K562 (cell line): Measurements from ENCODE around the gene LOXL3. TPM values are rescaled to one million over a fixed set of nuclear protein-coding genes. Genes with fewer than 3 reads are reported as not detected.

Experiments
- ATAC-seq: fragments of 200-7000 bp; cut with Tn5 transposase; 3 replicates; pipeline ENCODE4 v1.9.1; 2020; ENCODE audit warnings: moderate library complexity
- BruUV-seq: library from RNA; stranded (reverse); fragments of 400-500 nt; replicated peaks from 2 replicates; lab custom pipeline; 2021; lab: Mats Ljungman, UMichigan
- CTCF ChIA-PET: fragments of 300-600 bp; formaldehyde crosslinking; extraction: SDS; loops from one replicate; lab custom pipeline; 2021; ENCODE audit warnings: low intra/inter-chr PET ratio; lab: Yijun Ruan, JAX
- POLR2A ChIA-PET: fragments of 300-600, 350-650 bp; sonication (Branson Sonifier 250); formaldehyde crosslinking; extraction: SDS; loops from one replicate; lab custom pipeline; 2021; ENCODE audit warnings: antibody characterized with exemption, inconsistent platforms; lab: Yijun Ruan, JAX
- DNase-seq, 4 experiments: peaks; one replicate each; pipeline versions ENCODE4 v3.0.0 to v3.0.0-alpha.2; 2011 to 2018; ENCODE audit warnings: low spot score in 3 of 4, mixed read lengths in 3 of 4; ENCODE audit errors: extremely low read depth in 1 of 4
- FAIRE-seq: peaks from 2 replicates; lab custom pipeline; 2011; peaks lifted over from hg19 to GRCh38; lab: Jason Lieb, UNC
- H2AFZ ChIP-seq: 2 replicates; pipeline ENCODE4 v1.6.0; 2011; ENCODE audit warnings: low read depth, low read length, control low read depth, inconsistent platforms
- H3K27ac ChIP-seq: fragments of 200-600 bp; 3 replicates; pipeline ENCODE4 v1.8.0; 2011; ENCODE audit warnings: low read depth, mild to moderate bottlenecking, control low read depth, inconsistent platforms, low read length, moderate library complexity, mixed read lengths; ENCODE audit errors: extremely low read depth
- H3K27me3 ChIP-seq, 2 experiments: fragments of 300-600 bp in 1 of 2; 2 replicates in 1 of 2; 3 replicates in 1 of 2; pipeline versions ENCODE4 v1.6.0 to v1.8.0; 2011; ENCODE audit warnings: inconsistent platforms in 2 of 2, low read length in 2 of 2, mild to moderate bottlenecking in 1 of 2, mixed read lengths in 1 of 2, moderate library complexity in 1 of 2; ENCODE audit not compliant: control insufficient read depth in 2 of 2, insufficient read depth in 2 of 2
- H3K36me3 ChIP-seq: fragments of 300-600 bp; 3 replicates; pipeline ENCODE4 v1.8.0; 2011; ENCODE audit warnings: mild to moderate bottlenecking, low read length, inconsistent platforms; ENCODE audit not compliant: control insufficient read depth, insufficient read depth
- H3K4me1 ChIP-seq, 2 experiments: fragments of 200-600 bp in 1 of 2; replicated peaks in 1 of 2; 2 replicates in 1 of 2; 3 replicates in 1 of 2; pipeline versions ENCODE4 v1.5.1 to v1.8.0; 2011; ENCODE audit warnings: inconsistent platforms in 2 of 2, low read length in 2 of 2, mild to moderate bottlenecking in 1 of 2, mixed read lengths in 1 of 2, moderate library complexity in 1 of 2; ENCODE audit not compliant: control insufficient read depth in 2 of 2, insufficient read depth in 2 of 2
- H3K4me2 ChIP-seq: 2 replicates; pipeline ENCODE4 v1.6.1; 2011; ENCODE audit warnings: low read length, control low read depth, inconsistent platforms, mixed read lengths; ENCODE audit not compliant: insufficient read depth
- H3K4me3 ChIP-seq: fragments of 200-600 bp; sonication (generic), shearing (Covaris generic); 2 replicates; pipeline ENCODE4 v1.5.1; 2016; ENCODE audit warnings: control low read depth, inconsistent platforms
- H3K79me2 ChIP-seq: fragments of 200-600 bp; 3 replicates; pipeline ENCODE4 v1.8.0; 2011; ENCODE audit warnings: low read length, inconsistent platforms; ENCODE audit not compliant: control insufficient read depth, insufficient read depth
- H3K9ac ChIP-seq, 2 experiments: 2 replicates each; pipeline versions ENCODE4 v1.6.0 to v1.6.1; 2011; ENCODE audit warnings: low read depth in 2 of 2, low read length in 2 of 2, control low read depth in 1 of 2, inconsistent platforms in 1 of 2, mild to moderate bottlenecking in 1 of 2, mixed read lengths in 1 of 2; ENCODE audit not compliant: insufficient read depth in 1 of 2
- H3K9me1 ChIP-seq: one replicate; pipeline ENCODE4 v1.6.0; 2011; ENCODE audit warnings: inconsistent platforms, mild to moderate bottlenecking, low read length, moderate library complexity; ENCODE audit not compliant: control insufficient read depth, insufficient read depth
- H3K9me3 ChIP-seq: replicated peaks from 2 replicates; pipeline ENCODE4 v1.5.1; 2011; ENCODE audit warnings: low read depth, low read length, inconsistent platforms; ENCODE audit not compliant: control insufficient read depth, insufficient read depth
- H4K20me1 ChIP-seq: replicated peaks from 2 replicates; pipeline ENCODE4 v1.6.1; 2011; ENCODE audit warnings: low read length, inconsistent platforms, mixed read lengths; ENCODE audit not compliant: control insufficient read depth, insufficient read depth
- CTBP1 ChIP-seq: fragments of 450-650 bp; IDR thresholded peaks from 2 replicates; pipeline ENCODE4 v1.6.1; 2016; ENCODE audit warnings: borderline replicate concordance
- MCM2 ChIP-seq: fragments of 450-650 bp; IDR thresholded peaks from 2 replicates; pipeline ENCODE4 v1.6.1; 2017; ENCODE audit warnings: low read depth, mild to moderate bottlenecking
- NFYB ChIP-seq: IDR thresholded peaks from 2 replicates; pipeline ENCODE4 v1.6.1; 2011; ENCODE audit warnings: mild to moderate bottlenecking, moderate library complexity; ENCODE audit not compliant: insufficient read length; ENCODE audit errors: extremely low read depth
- SMAD1 ChIP-seq: fragments of 150-350 bp; IDR thresholded peaks from 2 replicates; pipeline ENCODE4 v1.6.1; 2014; ENCODE audit warnings: low read length, low read depth; ENCODE audit not compliant: partially characterized antibody
- WGBS: fragments of 100-300 bp; shearing (Covaris generic); methylation state at CpG from one replicate; pipeline ENCODE4 v1.1.6; 2016; ENCODE audit warnings: low coverage, mixed read lengths; ENCODE audit not compliant: insufficient coverage; ENCODE audit errors: missing lambda C conversion rate; 5-methylcytosine and 5-hydroxymethylcytosine counted together
- in situ Hi-C: fragments of 300-500 bp; cut with MboI; formaldehyde crosslinking; loops from 4 replicates; pipeline ENCODE4 v1.15.0; 2018; ENCODE audit warnings: inconsistent platforms, mixed read lengths
- intact Hi-C: fragments of 100-400 bp; cut with micrococcal nuclease; formaldehyde crosslinking; loops from 2 replicates; pipeline ENCODE4 v1.14.2; 2022
- polyA plus RNA-seq, 8 experiments: library from polyadenylated mRNA; depleted of rRNA in 4 of 8; stranded (reverse) in 5 of 8; unstranded in 3 of 8; fragments of >200 nt; fragmentation: Nextera tagmentation in 2 of 8; fragmentation: Illumina TruSeq in 1 of 8; extraction: Ambion mirVana in 2 of 8; extraction: Trizol in 1 of 8; gene quantifications; 2 replicates each; pipeline versions ENCODE4 v1.2.1 to v1.2.3, GENCODE V29; 2011 to 2014; ENCODE audit warnings: inconsistent platforms in 1 of 8, missing spikeins in 1 of 8
- total RNA-seq, 7 experiments: library from RNA; depleted of rRNA in 6 of 7; stranded (reverse); fragments of >200 nt in 6 of 7; fragmentation: Illumina TruSeq in 2 of 7; extraction: Trizol in 2 of 7; gene quantifications; 2 replicates each; pipeline versions ENCODE4 v1.2.1 to v1.2.3, GENCODE V29; 2011 to 2021; ENCODE audit warnings: low replicate concordance in 1 of 7
- TF ChIP-seq, protein P1 (sequence below): sonication (generic); formaldehyde crosslinking; IDR thresholded peaks from 2 replicates; pipeline ENCODE4 v1.8.1; 2023; ENCODE audit warnings: mild to moderate bottlenecking, missing genetic modification reagents
- TF ChIP-seq, protein P2 (sequence below): IDR thresholded peaks from 2 replicates; pipeline ENCODE4 v1.6.1; 2014; ENCODE audit warnings: antibody characterized with exemption

The LOXL3 gene
- total and polyA plus RNA-seq, 9 of the 15 experiments (the other 6 are each of a cell fraction or from before 2014, with no cell fraction given), result 0.22 to 0.99 (median 0.31) TPM

DNA sequence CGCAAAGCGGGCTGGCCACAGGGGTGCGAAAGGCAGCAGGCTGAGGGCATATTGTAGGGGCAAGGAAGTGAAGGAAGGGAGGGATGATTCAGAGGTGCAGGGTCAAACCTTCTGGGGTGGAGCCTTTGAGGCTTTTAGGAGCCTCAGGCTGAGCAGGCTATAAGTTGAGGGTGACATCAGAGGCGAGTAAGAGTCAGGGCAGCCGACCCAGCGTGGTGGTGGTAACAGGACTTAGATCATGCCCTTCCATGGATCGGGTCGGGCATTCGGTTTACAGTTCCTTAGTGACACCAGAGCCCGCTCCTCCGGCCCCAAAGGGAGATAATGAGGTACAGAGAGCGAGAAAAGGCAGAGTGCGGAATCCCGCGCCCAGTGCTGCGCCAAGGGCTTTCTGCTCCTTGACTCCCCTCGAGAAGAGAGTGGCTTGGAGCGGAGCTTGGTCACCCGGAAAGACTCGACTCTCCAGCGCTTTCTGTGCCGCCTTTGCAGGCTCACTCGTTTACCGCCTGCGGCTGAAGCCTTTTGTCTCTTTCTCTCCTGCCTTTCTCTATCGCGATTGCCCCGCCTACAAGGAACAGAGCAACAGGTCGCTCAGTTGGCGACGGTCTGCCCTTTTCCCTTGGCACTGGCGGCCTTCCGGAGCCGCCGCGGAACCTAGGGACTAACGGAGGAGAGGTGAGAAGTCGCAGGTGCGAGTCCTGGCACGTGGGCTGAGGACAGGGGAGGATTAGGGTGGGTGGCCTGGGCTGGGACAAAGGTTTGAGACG lies 55.1 kb downstream of the LOXL3 start:
- peaks cover 8% of the 10 kb centered on the region; the same call in 2 of the 3 replicates for H3K36me3 ChIP-seq
- H3K27me3 ChIP-seq, result no peaks in the 10 kb centered on the region
- H2AFZ ChIP-seq, result no peak overlapping the region
- FAIRE-seq, result no peak
- H3K4me3 ChIP-seq, result no peak overlapping the region
- in situ Hi-C loops, result no loop called here
- H3K4me2 ChIP-seq, result no peak overlapping the region
- no peak for DNase-seq
- no peak overlapping the region for H3K27ac ChIP-seq
- intact Hi-C loops, result no loop called here
- peaks cover 11 to 46% of the 10 kb centered on the region in 2 experiments; a peak in 4 of 5 replicates for H3K4me1 ChIP-seq
- no peak overlapping the region for H3K9ac ChIP-seq
- H4K20me1 ChIP-seq, result no peaks in the 10 kb centered on the region
- H3K9me3 ChIP-seq, result no peaks in the 10 kb centered on the region
- H3K9me1 ChIP-seq, result no peaks in the 10 kb centered on the region
- 96% methylated on average over 31 of the region's 41 CpGs for WGBS
- BruUV-seq, result no TSS peak
- H3K79me2 ChIP-seq, result peaks cover 12% of the 10 kb centered on the region; the same call in 2 of the 3 replicates
- CTCF ChIA-PET, result no interaction called here
- POLR2A ChIA-PET, result no interaction called here
- ATAC-seq, result no peak
- TF ChIP-seq CTBP1, result no peak
- no peak for TF ChIP-seq MCM2
- no peak for TF ChIP-seq NFYB
- TF ChIP-seq, protein P1, sequence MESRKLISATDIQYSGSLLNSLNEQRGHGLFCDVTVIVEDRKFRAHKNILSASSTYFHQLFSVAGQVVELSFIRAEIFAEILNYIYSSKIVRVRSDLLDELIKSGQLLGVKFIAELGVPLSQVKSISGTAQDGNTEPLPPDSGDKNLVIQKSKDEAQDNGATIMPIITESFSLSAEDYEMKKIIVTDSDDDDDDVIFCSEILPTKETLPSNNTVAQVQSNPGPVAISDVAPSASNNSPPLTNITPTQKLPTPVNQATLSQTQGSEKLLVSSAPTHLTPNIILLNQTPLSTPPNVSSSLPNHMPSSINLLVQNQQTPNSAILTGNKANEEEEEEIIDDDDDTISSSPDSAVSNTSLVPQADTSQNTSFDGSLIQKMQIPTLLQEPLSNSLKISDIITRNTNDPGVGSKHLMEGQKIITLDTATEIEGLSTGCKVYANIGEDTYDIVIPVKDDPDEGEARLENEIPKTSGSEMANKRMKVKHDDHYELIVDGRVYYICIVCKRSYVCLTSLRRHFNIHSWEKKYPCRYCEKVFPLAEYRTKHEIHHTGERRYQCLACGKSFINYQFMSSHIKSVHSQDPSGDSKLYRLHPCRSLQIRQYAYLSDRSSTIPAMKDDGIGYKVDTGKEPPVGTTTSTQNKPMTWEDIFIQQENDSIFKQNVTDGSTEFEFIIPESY (CRISPR knock-in tag), result peak; percentile 75; the same call in 1 of the 2 replicates
- TF ChIP-seq, protein P2, sequence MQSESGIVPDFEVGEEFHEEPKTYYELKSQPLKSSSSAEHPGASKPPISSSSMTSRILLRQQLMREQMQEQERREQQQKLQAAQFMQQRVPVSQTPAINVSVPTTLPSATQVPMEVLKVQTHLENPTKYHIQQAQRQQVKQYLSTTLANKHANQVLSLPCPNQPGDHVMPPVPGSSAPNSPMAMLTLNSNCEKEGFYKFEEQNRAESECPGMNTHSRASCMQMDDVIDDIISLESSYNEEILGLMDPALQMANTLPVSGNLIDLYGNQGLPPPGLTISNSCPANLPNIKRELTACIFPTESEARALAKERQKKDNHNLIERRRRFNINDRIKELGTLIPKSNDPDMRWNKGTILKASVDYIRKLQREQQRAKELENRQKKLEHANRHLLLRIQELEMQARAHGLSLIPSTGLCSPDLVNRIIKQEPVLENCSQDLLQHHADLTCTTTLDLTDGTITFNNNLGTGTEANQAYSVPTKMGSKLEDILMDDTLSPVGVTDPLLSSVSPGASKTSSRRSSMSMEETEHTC, result no peak
- no peak for TF ChIP-seq SMAD1
